Mesenteric fat pad (tissue), 1 donor: ENCODE measurements around the gene PRAMEF9. TPM values are rescaled to one million over a fixed set of nuclear protein-coding genes. Genes with fewer than 3 reads are reported as not detected.
A peak's percentile ranks its signal among the peaks of the same experiment; 100 is the strongest.
"Not testable (repeated sequence)": the region's sequence is repeated elsewhere in the genome, so short reads cannot be mapped to it uniquely, and the experiment has no call there.

ENCODE experiments used
- DNase-seq: peaks from one replicate; pipeline ENCODE4 v3.0.0-alpha.2; 2020; ENCODE audit warnings: low spot score
- long read RNA-seq: library from polyadenylated mRNA; unstranded; transcript quantifications from one replicate; pipeline ENCODE4 v2.0.0, GENCODE V29; 2020
- total RNA-seq: library from RNA; stranded (reverse); fragmentation: NEBNext Ultra II Directional; extraction: Animal tissue kit (Norgen Biotek cat#: 25700); gene quantifications from one replicate; pipeline ENCODE4 v1.2.1, GENCODE V29; 2021
- donor health status: DM: yes; HTN: yes; CAD: no.

PRAMEF9 gene
- not detected for total RNA-seq
- long read RNA-seq: 0 reads

GRCh38 chr1:13171548-13171947, at the start of gene PRAMEF9:
Gene PRAMEF9, plus strand, starts transcription at chr1:13171848. Its CDS starts 3,433 bp downstream, at chr1:13175281.
- DNase-seq: not testable (repeated sequence)

DNA sequence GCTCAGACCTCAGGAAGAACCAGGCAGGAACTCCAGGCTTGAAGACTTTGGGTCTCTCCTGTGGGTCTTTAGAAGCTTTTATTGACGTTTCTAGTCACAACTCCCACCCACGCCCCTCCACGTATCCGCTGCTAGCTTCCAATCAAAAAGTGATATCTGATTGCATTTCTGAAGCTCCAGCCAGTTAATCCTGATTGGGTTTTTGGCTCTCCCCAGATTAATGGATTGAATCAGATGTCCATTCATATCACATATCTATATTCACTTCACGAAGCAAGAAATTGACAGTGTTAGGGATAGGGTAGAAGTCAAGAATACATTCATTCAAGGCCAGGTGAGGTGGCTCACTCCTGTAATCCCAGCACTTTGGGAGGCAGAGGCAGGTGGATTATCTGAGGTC, 15.7 kb upstream of the PRAMEF9 start, which contains the start of gene PRAMEF26:
Gene PRAMEF26, minus strand, starts transcription at position 101 of the 400 bp plus-strand sequence. CDS start 2,914 bp downstream, outside the sequence.
- not testable (repeated sequence) for DNase-seq

DNA sequence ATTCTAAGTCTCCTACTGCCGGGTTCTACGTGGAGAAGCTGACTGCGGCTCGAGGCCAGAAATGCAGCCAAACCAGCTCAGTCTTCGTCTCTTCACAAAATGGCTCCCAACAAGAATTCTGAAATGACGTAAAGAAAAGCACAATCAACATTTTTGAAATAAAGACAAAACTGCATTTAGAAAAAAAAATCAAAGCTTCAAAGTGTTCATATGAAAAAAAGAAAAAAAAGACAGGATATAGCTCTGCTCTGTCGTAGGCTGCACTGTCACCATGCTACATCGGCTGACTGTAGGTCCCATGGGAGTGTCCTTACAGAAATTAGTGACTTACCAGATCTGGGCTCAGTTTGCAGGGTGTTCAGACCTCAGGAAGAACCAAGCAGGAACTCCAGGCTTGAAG, 6.1 kb upstream of the PRAMEF9 start, which contains the start of gene HNRNPCL4:
Gene HNRNPCL4, minus strand, starts transcription at position 101 of the 400 bp plus-strand sequence. CDS start 164 bp downstream, outside the sequence.
- not testable (repeated sequence) for DNase-seq

DNA sequence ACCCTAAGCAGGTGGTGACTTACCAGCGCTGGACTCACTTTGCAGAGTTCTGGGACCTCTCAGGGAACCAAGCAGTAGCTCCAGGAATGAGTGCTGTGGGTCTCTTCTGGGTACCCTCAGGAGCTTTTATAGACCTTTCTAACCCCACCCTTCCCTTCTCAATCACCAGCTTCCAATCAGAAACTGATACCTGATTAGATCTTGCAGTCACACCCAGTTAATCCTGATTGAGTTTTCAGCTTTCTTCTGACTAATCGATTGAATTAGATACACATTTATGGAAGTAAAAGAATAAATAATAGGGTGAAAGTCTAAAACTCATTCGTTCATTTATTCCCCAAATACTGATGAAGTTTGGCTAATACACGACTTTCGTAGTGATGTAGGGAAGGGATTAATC, 29.7 kb downstream of the PRAMEF9 start, which contains the start of gene PRAMEF13:
Gene PRAMEF13, minus strand, starts transcription at position 101 of the 400 bp plus-strand sequence. CDS start 1,820 bp downstream, outside the sequence.
- not testable (repeated sequence) for DNase-seq

GRCh38 chr1:13208712-13209111, 37.1 kb downstream of the PRAMEF9 start:
- not testable (repeated sequence) for DNase-seq

DNA sequence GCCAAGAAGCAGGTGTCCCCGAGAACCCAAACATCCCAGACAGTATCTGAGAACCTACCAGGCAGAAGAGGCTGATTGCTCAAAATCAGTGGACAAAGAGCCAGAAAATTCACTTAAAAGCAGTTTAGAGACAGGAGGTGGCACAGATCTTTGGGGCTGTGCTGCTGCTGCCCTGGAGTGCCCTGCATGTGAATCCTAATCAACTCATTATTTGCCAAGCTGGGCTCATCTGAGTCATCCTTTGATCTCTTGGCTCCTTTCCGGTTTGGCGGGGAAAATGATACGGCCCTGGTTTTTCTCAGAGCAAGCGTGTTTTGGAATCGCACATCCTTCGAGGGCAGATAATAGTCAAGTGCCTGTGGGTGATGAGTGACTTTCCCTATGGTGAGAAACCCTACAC, 45.0 kb downstream of the PRAMEF9 start:
- not testable (repeated sequence) for DNase-seq

- not testable (repeated sequence) for DNase-seq
Measured at GRCh38 chr1:13219203-13219602, 47.6 kb downstream of the PRAMEF9 start.

GRCh38 chr1:13222788-13223187, 51.1 kb downstream of the PRAMEF9 start:
- not testable (repeated sequence) for DNase-seq

DNA sequence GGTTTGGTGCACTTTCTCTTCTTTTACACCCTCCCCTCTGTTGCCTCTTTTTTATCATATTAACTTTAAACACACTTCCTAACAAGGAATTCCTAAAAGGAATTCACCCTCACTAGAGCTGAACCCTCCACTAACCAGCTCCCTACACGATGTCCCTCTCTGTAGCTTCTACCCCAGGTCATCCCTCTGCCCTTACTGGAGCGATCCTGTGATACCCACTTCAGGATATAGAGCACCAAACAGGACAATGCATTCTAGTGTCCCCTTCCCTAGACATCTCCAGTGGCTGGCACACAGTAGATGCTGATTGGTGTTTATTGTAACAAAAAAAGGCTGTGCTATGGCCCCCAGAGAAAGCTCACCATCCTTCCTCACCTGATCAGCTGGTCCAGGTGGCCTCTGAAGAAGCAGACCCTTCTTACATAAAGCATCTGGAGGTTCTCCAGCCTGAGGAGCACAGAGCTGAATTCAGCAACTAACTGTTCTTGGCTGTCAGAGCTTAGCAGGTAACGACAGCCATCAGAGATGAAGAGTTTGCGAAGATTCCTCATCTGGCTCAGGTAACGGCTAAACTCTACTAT, 52.9 kb downstream of the PRAMEF9 start:
- DNase-seq: peak; percentile 47

DNA sequence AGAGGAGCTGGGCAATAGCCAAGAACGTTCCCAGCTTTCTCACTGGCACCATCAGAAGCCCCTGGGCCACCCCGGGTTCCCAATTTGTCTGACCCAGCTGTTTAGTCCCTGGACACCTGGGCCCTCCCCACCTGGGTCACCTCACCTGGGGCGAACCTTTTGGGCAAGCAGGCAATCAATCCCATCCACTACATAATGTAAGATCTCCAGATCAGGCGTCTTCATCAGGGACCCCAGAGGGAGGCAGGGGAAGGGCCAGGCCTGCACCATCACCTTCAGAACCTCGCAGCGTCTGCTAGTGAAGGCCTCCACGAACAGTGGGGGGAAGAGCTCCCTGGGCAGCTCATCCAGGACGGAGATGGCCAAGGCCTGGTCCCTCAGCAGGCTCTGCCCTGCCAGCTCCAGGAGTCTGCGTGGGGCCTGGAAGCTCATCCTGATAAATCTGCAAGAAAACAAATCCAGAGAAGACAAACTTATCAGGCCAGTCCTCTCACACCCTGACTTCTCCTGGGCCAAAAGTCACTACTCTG, 54.1 kb downstream of the PRAMEF9 start, which contains the start of gene PRAMEF18:
Gene PRAMEF18, minus strand, starts transcription at position 480 of the 530 bp plus-strand sequence. Its CDS starts 48 bp downstream, at position 432.
- DNase-seq: peak; percentile 78

DNA sequence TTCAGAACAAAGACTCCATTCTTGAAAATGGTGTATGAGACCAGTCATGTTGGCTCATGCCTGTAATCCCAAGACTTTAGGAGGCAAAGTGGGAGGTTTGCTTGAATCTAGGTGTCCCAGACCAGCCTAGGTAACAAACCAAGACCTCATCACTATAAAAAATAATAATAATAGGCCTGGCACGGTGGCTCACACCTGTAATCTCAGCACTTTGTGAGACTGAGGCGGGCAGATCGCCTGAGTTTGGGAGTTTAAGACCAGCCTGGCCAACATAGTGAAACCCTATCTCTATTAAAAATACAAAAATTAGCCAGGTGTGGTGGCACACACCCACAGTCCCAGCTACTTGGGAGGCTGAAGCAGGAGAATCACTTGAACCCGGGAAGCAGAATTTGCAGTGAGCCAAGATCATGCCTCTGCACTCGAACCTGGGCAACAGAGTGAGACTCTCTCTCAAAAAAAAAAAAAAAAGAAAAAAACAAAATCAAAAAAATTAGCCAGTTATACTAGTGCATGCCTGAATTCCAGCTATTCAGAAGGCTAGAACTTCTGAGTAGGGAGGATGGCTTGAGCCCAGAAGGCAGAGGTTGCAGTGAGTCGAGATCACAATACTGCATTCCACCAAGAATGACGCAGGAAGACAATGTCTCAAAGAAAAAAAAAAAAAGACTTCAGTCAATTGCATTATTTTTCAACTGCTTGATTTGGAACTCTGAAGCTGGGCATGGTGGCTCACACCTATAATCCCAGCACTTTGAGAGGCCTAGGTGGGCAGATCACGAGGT, 55.8 kb downstream of the PRAMEF9 start:
- DNase-seq: peak; percentile 84

DNA sequence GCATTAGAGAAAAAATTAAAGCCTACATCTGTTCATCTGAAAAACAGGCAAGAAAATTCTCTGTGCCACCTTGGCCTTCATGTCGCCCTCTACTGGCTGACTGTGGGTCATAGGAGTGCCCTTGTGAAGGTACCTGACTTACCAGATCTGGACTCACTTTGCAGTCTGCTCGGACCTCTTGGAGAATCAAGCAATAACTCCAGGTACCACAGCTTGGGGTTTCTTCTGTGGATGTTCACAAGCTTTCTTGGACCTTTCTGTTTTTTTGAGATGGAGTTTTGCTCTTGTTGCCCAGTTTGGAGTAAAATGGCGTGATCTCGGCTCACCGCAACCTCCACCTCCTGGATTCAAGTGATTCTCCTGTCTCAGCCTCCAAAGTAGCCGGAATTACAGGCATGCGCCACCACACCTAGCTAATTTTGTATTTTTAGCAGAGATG, 56.7 kb downstream of the PRAMEF9 start:
- peak; percentile 84 for DNase-seq

Other genes starting within 250 kb of the PRAMEF9 start
- not detected for gene PRAMEF6, start 224.3 kb upstream of the PRAMEF9 start, total RNA-seq
- gene PRAMEF27, start 115.3 kb upstream of the PRAMEF9 start, total RNA-seq: not detected
- not detected for gene HNRNPCL3, start 111.1 kb upstream of the PRAMEF9 start, total RNA-seq
- gene PRAMEF25, start 101.1 kb upstream of the PRAMEF9 start, total RNA-seq: not detected
- gene HNRNPCL2, start 55.0 kb upstream of the PRAMEF9 start, total RNA-seq: not detected
- not detected for gene PRAMEF26, start 15.8 kb upstream of the PRAMEF9 start, total RNA-seq
- gene HNRNPCL4, start 6.2 kb upstream of the PRAMEF9 start, total RNA-seq: not detected
- gene PRAMEF13, start 29.6 kb downstream of the PRAMEF9 start, total RNA-seq: not detected
- gene PRAMEF18, start 54.3 kb downstream of the PRAMEF9 start, total RNA-seq: not detected
- gene PRAMEF5, start 82.3 kb downstream of the PRAMEF9 start, total RNA-seq: not detected
- gene PRAMEF8, start 113.3 kb downstream of the PRAMEF9 start, total RNA-seq: not detected
- gene PRAMEF33, start 131.7 kb downstream of the PRAMEF9 start, total RNA-seq: not detected
- not detected for gene PRAMEF15, start 143.7 kb downstream of the PRAMEF9 start, total RNA-seq
- not detected for gene PRAMEF14, start 175.3 kb downstream of the PRAMEF9 start, total RNA-seq
- not detected for gene PRAMEF19, start 200.1 kb downstream of the PRAMEF9 start, total RNA-seq
- not detected for gene PRAMEF17, start 217.8 kb downstream of the PRAMEF9 start, total RNA-seq
- gene PRAMEF20, start 238.6 kb downstream of the PRAMEF9 start, total RNA-seq: not detected